ENCODE results near the gene SUCNR1. TPM values are rescaled to one million over a fixed set of nuclear protein-coding genes. Genes with fewer than 3 reads are reported as not detected.

SUCNR1 gene
- total RNA-seq, 1 experiment from 2014 or later, result not detected

GRCh38 chr3:151911462-151911861 lies 38.0 kb downstream of the SUCNR1 start:
- no peak overlapping the region for H3K14ac ChIP-seq (ENCODE audit: insufficient read depth, low read length)
- Mint-ChIP-seq H3K36me3 (ENCODE audit: insufficient read depth in 1 of 3, low read depth in 3 of 3) (no peaks in the 10 kb centered on the region; a peak in 1 of 7 replicates), H3K27me3 (ENCODE audit: low read depth) (no peaks in the 10 kb centered on the region), H3K9me3 (no peaks in the 10 kb centered on the region), H3K4me1 (no peaks in the 10 kb centered on the region; a peak in 1 of 4 replicates), H3K27ac (no peak overlapping the region), H3K4me3 (no peak overlapping the region)
- H4K20me1 ChIP-seq (ENCODE audit: control insufficient read depth, insufficient read depth, insufficient read length), result no peaks in the 10 kb centered on the region
- H2BK12ac ChIP-seq (ENCODE audit: insufficient read length, low read depth, low read length), result no peak overlapping the region
- H3K79me2 ChIP-seq (ENCODE audit: insufficient read depth, low read length), result no peaks in the 10 kb centered on the region
- no peak overlapping the region for H3K4ac ChIP-seq (ENCODE audit: low read depth, low read length)
- H3K23ac ChIP-seq (ENCODE audit: insufficient read length, low read depth, low read length), result no peak overlapping the region
- H2BK5ac ChIP-seq (ENCODE audit: insufficient read length, low read length), result no peak overlapping the region
- H2BK120ac ChIP-seq (ENCODE audit: low read depth, low read length, poor library complexity, severe bottlenecking), result no peak overlapping the region
- no CpG with 5 or more reads among the region's 1 CpG for WGBS (ENCODE audit: extremely low coverage, insufficient read length, low lambda C conversion rate)
- H3K23me2 ChIP-seq (ENCODE audit: insufficient read length, low read depth, low read length, poor library complexity, severe bottlenecking), result no peaks in the 10 kb centered on the region
- no peak overlapping the region for H2BK20ac ChIP-seq (ENCODE audit: low read depth, low read length, poor library complexity, severe bottlenecking)
- no peaks in the 10 kb centered on the region for H3K27me3 ChIP-seq (ENCODE audit: insufficient read depth, low read length)
- no peak overlapping the region for H4K8ac ChIP-seq (replicated peaks; ENCODE audit: insufficient read length, low read depth, low read length)
- H2AK5ac ChIP-seq (ENCODE audit: insufficient read length, low read length), result no peak overlapping the region
- H3K4me1 ChIP-seq (ENCODE audit: insufficient read depth, low read length), result no peaks in the 10 kb centered on the region
- TF ChIP-seq, protein P1, sequence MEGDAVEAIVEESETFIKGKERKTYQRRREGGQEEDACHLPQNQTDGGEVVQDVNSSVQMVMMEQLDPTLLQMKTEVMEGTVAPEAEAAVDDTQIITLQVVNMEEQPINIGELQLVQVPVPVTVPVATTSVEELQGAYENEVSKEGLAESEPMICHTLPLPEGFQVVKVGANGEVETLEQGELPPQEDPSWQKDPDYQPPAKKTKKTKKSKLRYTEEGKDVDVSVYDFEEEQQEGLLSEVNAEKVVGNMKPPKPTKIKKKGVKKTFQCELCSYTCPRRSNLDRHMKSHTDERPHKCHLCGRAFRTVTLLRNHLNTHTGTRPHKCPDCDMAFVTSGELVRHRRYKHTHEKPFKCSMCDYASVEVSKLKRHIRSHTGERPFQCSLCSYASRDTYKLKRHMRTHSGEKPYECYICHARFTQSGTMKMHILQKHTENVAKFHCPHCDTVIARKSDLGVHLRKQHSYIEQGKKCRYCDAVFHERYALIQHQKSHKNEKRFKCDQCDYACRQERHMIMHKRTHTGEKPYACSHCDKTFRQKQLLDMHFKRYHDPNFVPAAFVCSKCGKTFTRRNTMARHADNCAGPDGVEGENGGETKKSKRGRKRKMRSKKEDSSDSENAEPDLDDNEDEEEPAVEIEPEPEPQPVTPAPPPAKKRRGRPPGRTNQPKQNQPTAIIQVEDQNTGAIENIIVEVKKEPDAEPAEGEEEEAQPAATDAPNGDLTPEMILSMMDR (conservative IDR thresholded peaks at IDR 0.05), result no peak
- H3K56ac ChIP-seq (ENCODE audit: insufficient read length, low read depth, low read length), result no peak overlapping the region
- no peak overlapping the region for H4K91ac ChIP-seq (ENCODE audit: insufficient read length, low read depth, low read length)
- no peak overlapping the region for H3K27ac ChIP-seq (ENCODE audit: insufficient read length, low read depth, low read length)
- no peak overlapping the region for H2BK15ac ChIP-seq (ENCODE audit: low read depth, low read length)
- H2AFZ ChIP-seq (ENCODE audit: low read length), result no peak overlapping the region
- H3K79me1 ChIP-seq (ENCODE audit: insufficient read depth, low read depth, low read length, poor library complexity, severe bottlenecking), result no peaks in the 10 kb centered on the region
- no peak overlapping the region for H3K4me2 ChIP-seq (ENCODE audit: insufficient read depth, insufficient read length, low read length)
- H4K5ac ChIP-seq (ENCODE audit: insufficient read length, low read depth, low read length), result no peak overlapping the region
- H3K9me3 ChIP-seq (ENCODE audit: control insufficient read depth, low read depth, low read length), result no peaks in the 10 kb centered on the region
- H3K9ac ChIP-seq (ENCODE audit: extremely low read depth, insufficient read length, low read length), result no peak overlapping the region
- no peak for DNase-seq
- no peak overlapping the region for H3K18ac ChIP-seq (ENCODE audit: insufficient read length, low read depth, low read length)
- H3T11ph ChIP-seq (ENCODE audit: low read length), result no peak overlapping the region

Measured in H9 (cell line).